ENCODE measurements around the gene SFTPB.

DNA sequence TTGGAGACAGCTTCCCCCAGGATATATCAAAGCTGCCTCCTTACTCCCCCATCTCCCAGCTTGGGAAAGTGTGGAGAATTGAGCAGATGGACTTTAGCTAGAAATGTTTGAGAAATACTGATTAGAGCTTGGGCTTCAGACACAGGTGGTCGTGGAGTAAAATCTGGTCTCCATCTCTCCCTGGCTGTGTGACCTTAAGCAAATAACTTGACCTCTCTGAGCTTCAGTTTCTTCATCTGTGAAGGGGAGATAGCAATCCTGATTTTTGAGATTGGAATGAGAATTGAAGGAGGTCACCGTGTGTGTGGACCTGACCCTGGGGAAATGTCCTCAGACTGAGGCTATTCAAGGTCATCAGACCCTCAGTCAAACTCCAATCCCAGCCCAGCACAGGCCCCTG lies 29.7 kb upstream of the SFTPB start:
- TF ChIP-seq, protein P1, sequence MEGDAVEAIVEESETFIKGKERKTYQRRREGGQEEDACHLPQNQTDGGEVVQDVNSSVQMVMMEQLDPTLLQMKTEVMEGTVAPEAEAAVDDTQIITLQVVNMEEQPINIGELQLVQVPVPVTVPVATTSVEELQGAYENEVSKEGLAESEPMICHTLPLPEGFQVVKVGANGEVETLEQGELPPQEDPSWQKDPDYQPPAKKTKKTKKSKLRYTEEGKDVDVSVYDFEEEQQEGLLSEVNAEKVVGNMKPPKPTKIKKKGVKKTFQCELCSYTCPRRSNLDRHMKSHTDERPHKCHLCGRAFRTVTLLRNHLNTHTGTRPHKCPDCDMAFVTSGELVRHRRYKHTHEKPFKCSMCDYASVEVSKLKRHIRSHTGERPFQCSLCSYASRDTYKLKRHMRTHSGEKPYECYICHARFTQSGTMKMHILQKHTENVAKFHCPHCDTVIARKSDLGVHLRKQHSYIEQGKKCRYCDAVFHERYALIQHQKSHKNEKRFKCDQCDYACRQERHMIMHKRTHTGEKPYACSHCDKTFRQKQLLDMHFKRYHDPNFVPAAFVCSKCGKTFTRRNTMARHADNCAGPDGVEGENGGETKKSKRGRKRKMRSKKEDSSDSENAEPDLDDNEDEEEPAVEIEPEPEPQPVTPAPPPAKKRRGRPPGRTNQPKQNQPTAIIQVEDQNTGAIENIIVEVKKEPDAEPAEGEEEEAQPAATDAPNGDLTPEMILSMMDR (IDR thresholded peaks at IDR 0.05), result no peak
- TF ChIP-seq EZH2 (IDR thresholded peaks at IDR 0.05) (no peak), EZH2phosphoT487 (IDR thresholded peaks at IDR 0.05) (no peak)
